Nephron progenitor cell (in vitro differentiated cells): ENCODE results near the gene COL28A1.

ENCODE experiments used
- DNase-seq: peaks from one replicate; pipeline ENCODE4 v3.0.0; 2021
- H3K27ac Mint-ChIP-seq: 2 replicates; pipeline ENCODE4 v1.8.0; 2021; ENCODE audit warnings: mild to moderate bottlenecking, moderate library complexity, mixed read lengths
- H3K27me3 Mint-ChIP-seq: 2 replicates; pipeline ENCODE4 v1.8.0; 2021; ENCODE audit warnings: mild to moderate bottlenecking, low read depth, mixed read lengths; ENCODE audit not compliant: poor library complexity
- H3K36me3 Mint-ChIP-seq: 2 replicates; pipeline ENCODE4 v1.8.0; 2021; ENCODE audit warnings: low read depth, mixed read lengths
- H3K4me1 Mint-ChIP-seq: 2 replicates; pipeline ENCODE4 v1.8.0; 2021; ENCODE audit warnings: mixed read lengths
- H3K4me3 Mint-ChIP-seq: 2 replicates; pipeline ENCODE4 v1.8.0; 2021; ENCODE audit warnings: mild to moderate bottlenecking, moderate library complexity, mixed read lengths
- H3K9me3 Mint-ChIP-seq: 2 replicates; pipeline ENCODE4 v1.8.0; 2021; ENCODE audit warnings: mild to moderate bottlenecking, moderate library complexity, mixed read lengths
- CTCF ChIP-seq: fragments of 200-600 bp; sonication (generic); IDR thresholded peaks from 2 replicates; pipeline ENCODE4 v1.5.0; 2021; ENCODE audit warnings: antibody characterized with exemption

COL28A1 gene

GRCh38 chr7:7384228-7384627, 151.4 kb downstream of the COL28A1 start:
- H3K4me1 Mint-ChIP-seq: no peaks in the 10 kb centered on the region
- peaks cover 3% of the 10 kb centered on the region for H3K27me3 Mint-ChIP-seq
- H3K36me3 Mint-ChIP-seq: no peaks in the 10 kb centered on the region
- no peak overlapping the region for H3K27ac Mint-ChIP-seq
- no peak for DNase-seq
- H3K9me3 Mint-ChIP-seq: peaks cover 13% of the 10 kb centered on the region
- no peak overlapping the region for H3K4me3 Mint-ChIP-seq
- no peak for TF ChIP-seq CTCF

- Mint-ChIP-seq H3K4me1 (no peaks in the 10 kb centered on the region), H3K27me3 (peaks cover 7% of the 10 kb centered on the region)
These were observed 160.1 kb downstream of the COL28A1 start for GRCh38 chr7:7375538-7375937.

GRCh38 chr7:7370076-7370475, 165.6 kb downstream of the COL28A1 start:
- no peak for TF ChIP-seq CTCF
- Mint-ChIP-seq H3K9me3 (no peaks in the 10 kb centered on the region), H3K4me1 (no peaks in the 10 kb centered on the region), H3K36me3 (no peaks in the 10 kb centered on the region), H3K27me3 (no peaks in the 10 kb centered on the region), H3K4me3 (no peak overlapping the region), H3K27ac (no peak overlapping the region)
- DNase-seq: no peak

More at GRCh38 chr7:7375538-7375937, 160.1 kb downstream of the COL28A1 start:
- no peak for TF ChIP-seq CTCF
- H3K36me3 Mint-ChIP-seq: no peaks in the 10 kb centered on the region
- H3K4me3 Mint-ChIP-seq: no peak overlapping the region
- no peak for DNase-seq
- H3K27ac Mint-ChIP-seq: no peak overlapping the region
- H3K9me3 Mint-ChIP-seq: no peaks in the 10 kb centered on the region

GRCh38 chr7:7369134-7369533, 166.5 kb downstream of the COL28A1 start:
- Mint-ChIP-seq H3K4me3 (no peak overlapping the region), H3K27ac (no peak overlapping the region), H3K36me3 (no peaks in the 10 kb centered on the region), H3K27me3 (no peaks in the 10 kb centered on the region), H3K9me3 (no peaks in the 10 kb centered on the region), H3K4me1 (no peaks in the 10 kb centered on the region)
- TF ChIP-seq CTCF: no peak
- DNase-seq: no peak

GRCh38 chr7:7354674-7355073, 181.0 kb downstream of the COL28A1 start:
- no peak overlapping the region for H3K27ac Mint-ChIP-seq
- H3K36me3 Mint-ChIP-seq: no peaks in the 10 kb centered on the region
- H3K9me3 Mint-ChIP-seq: no peaks in the 10 kb centered on the region
- no peak for TF ChIP-seq CTCF
- H3K4me1 Mint-ChIP-seq: peaks cover 4% of the 10 kb centered on the region
- no peak overlapping the region for H3K4me3 Mint-ChIP-seq
- no peak for DNase-seq
- H3K27me3 Mint-ChIP-seq: no peaks in the 10 kb centered on the region

- TF ChIP-seq CTCF: no peak
- no peak for DNase-seq
- H3K27ac Mint-ChIP-seq: no peak overlapping the region
- peaks cover 4% of the 10 kb centered on the region for H3K4me1 Mint-ChIP-seq
- no peaks in the 10 kb centered on the region for H3K27me3 Mint-ChIP-seq
- no peaks in the 10 kb centered on the region for H3K9me3 Mint-ChIP-seq
- no peak overlapping the region for H3K4me3 Mint-ChIP-seq
- H3K36me3 Mint-ChIP-seq: no peaks in the 10 kb centered on the region
These were observed 182.8 kb downstream of the COL28A1 start for GRCh38 chr7:7352845-7353244.
